H9 (cell line): ENCODE measurements around the gene ADGRL3. TPM values are rescaled to one million over a fixed set of nuclear protein-coding genes. Genes with fewer than 3 reads are reported as not detected.
A peak's percentile ranks its signal among the peaks of the same experiment; 100 is the strongest.
"Not testable (repeated sequence)": the region's sequence is repeated elsewhere in the genome, so short reads cannot be mapped to it uniquely, and the experiment has no call there.

Experiments used
- DNase-seq: peaks from one replicate; pipeline ENCODE4 v3.0.0-alpha.2; 2017
- H2AFZ ChIP-seq: one replicate; pipeline ENCODE4 v1.6.1; 2013; ENCODE audit warnings: mild to moderate bottlenecking, low read length, control low read depth, moderate library complexity
- H2AK5ac ChIP-seq: 2 replicates; pipeline ENCODE4 v1.6.1; 2013; ENCODE audit warnings: low read length, control low read depth, mixed read lengths; ENCODE audit not compliant: insufficient read length
- H2BK120ac ChIP-seq: one replicate; pipeline ENCODE4 v1.6.1; 2013; ENCODE audit warnings: low read depth, mild to moderate bottlenecking, low read length, control low read depth, inconsistent platforms; ENCODE audit not compliant: poor library complexity, severe bottlenecking
- H2BK12ac ChIP-seq: 2 replicates; pipeline ENCODE4 v1.6.1; 2013; ENCODE audit warnings: low read length, control low read depth, mixed read lengths, low read depth; ENCODE audit not compliant: insufficient read length
- H2BK15ac ChIP-seq: 2 replicates; pipeline ENCODE4 v1.6.1; 2013; ENCODE audit warnings: low read depth, low read length, control low read depth
- H2BK20ac ChIP-seq: one replicate; pipeline ENCODE4 v1.6.1; 2013; ENCODE audit warnings: low read depth, mild to moderate bottlenecking, low read length, control low read depth, inconsistent platforms; ENCODE audit not compliant: poor library complexity, severe bottlenecking
- H2BK5ac ChIP-seq: 2 replicates; pipeline ENCODE4 v1.6.1; 2013; ENCODE audit warnings: low read length, control low read depth, mixed read lengths; ENCODE audit not compliant: insufficient read length
- H3K14ac ChIP-seq: 2 replicates; pipeline ENCODE4 v1.6.1; 2013; ENCODE audit warnings: low read length, control low read depth; ENCODE audit not compliant: insufficient read depth
- H3K18ac ChIP-seq: 2 replicates; pipeline ENCODE4 v1.6.1; 2013; ENCODE audit warnings: low read depth, mild to moderate bottlenecking, mixed read lengths, low read length, control low read depth; ENCODE audit not compliant: insufficient read length
- H3K23ac ChIP-seq: 2 replicates; pipeline ENCODE4 v1.6.1; 2013; ENCODE audit warnings: low read length, control low read depth, mixed read lengths, low read depth; ENCODE audit not compliant: insufficient read length
- H3K23me2 ChIP-seq: 2 replicates; pipeline ENCODE4 v1.6.1; 2013; ENCODE audit warnings: low read depth, mild to moderate bottlenecking, mixed read lengths, low read length, control low read depth; ENCODE audit not compliant: insufficient read length, poor library complexity, severe bottlenecking
- H3K27ac ChIP-seq: 2 replicates; pipeline ENCODE4 v1.5.1; 2013; ENCODE audit warnings: low read length, control low read depth, mixed read lengths, low read depth; ENCODE audit not compliant: insufficient read length
- H3K27me3 ChIP-seq: 2 replicates; pipeline ENCODE4 v1.6.1; 2013; ENCODE audit warnings: low read length, control low read depth, inconsistent platforms; ENCODE audit not compliant: insufficient read depth
- H3K4ac ChIP-seq: 2 replicates; pipeline ENCODE4 v1.6.1; 2013; ENCODE audit warnings: low read depth, mild to moderate bottlenecking, control low read depth, inconsistent platforms, low read length, moderate library complexity
- H3K4me1 ChIP-seq: 2 replicates; pipeline ENCODE4 v1.6.1; 2013; ENCODE audit warnings: low read length, control low read depth, inconsistent platforms; ENCODE audit not compliant: insufficient read depth
- H3K4me2 ChIP-seq: 2 replicates; pipeline ENCODE4 v1.6.1; 2013; ENCODE audit warnings: low read length, control low read depth, mixed read lengths; ENCODE audit not compliant: insufficient read length, insufficient read depth
- H3K56ac ChIP-seq: 2 replicates; pipeline ENCODE4 v1.6.1; 2013; ENCODE audit warnings: low read depth, mild to moderate bottlenecking, mixed read lengths, low read length, control low read depth; ENCODE audit not compliant: insufficient read length
- H3K79me1 ChIP-seq: 2 replicates; pipeline ENCODE4 v1.6.1; 2013; ENCODE audit warnings: low read depth, mild to moderate bottlenecking, moderate library complexity, low read length, control low read depth, inconsistent platforms; ENCODE audit not compliant: insufficient read depth, poor library complexity, severe bottlenecking
- H3K79me2 ChIP-seq: 2 replicates; pipeline ENCODE4 v1.6.1; 2013; ENCODE audit warnings: low read length, control low read depth, inconsistent platforms; ENCODE audit not compliant: insufficient read depth
- H3K9ac ChIP-seq: 2 replicates; pipeline ENCODE4 v1.6.1; 2013; ENCODE audit warnings: low read length, control low read depth, mixed read lengths; ENCODE audit not compliant: insufficient read length; ENCODE audit errors: extremely low read depth
- H3K9me3 ChIP-seq: one replicate; pipeline ENCODE4 v1.6.1; 2013; ENCODE audit warnings: low read depth, low read length, inconsistent platforms; ENCODE audit not compliant: control insufficient read depth
- H3T11ph ChIP-seq: one replicate; pipeline ENCODE4 v1.6.1; 2013; ENCODE audit warnings: mild to moderate bottlenecking, low read length, control low read depth, inconsistent platforms
- H4K20me1 ChIP-seq: one replicate; pipeline ENCODE4 v1.6.1; 2013; ENCODE audit not compliant: control insufficient read depth, insufficient read length, insufficient read depth
- H4K5ac ChIP-seq: 2 replicates; pipeline ENCODE4 v1.6.1; 2013; ENCODE audit warnings: low read depth, mild to moderate bottlenecking, mixed read lengths, low read length, control low read depth; ENCODE audit not compliant: insufficient read length
- H4K8ac ChIP-seq: replicated peaks from 2 replicates; pipeline ENCODE4 v1.6.1; 2013; ENCODE audit warnings: low read length, control low read depth, mixed read lengths, low read depth; ENCODE audit not compliant: insufficient read length
- H4K91ac ChIP-seq: 2 replicates; pipeline ENCODE4 v1.6.1; 2013; ENCODE audit warnings: low read depth, mild to moderate bottlenecking, moderate library complexity, mixed read lengths, low read length, control low read depth; ENCODE audit not compliant: insufficient read length
- H3K27ac Mint-ChIP-seq, 3 experiments: 2 replicates in 2 of 3; 3 replicates in 1 of 3; pipeline ENCODE4 v1.8.0; 2020 to 2021; ENCODE audit warnings: mixed read lengths in 3 of 3, mild to moderate bottlenecking in 1 of 3, moderate library complexity in 1 of 3
- H3K27me3 Mint-ChIP-seq: 2 replicates; pipeline ENCODE4 v1.8.0; 2021; ENCODE audit warnings: low read depth, mild to moderate bottlenecking, moderate library complexity, mixed read lengths
- H3K36me3 Mint-ChIP-seq, 3 experiments: 2 replicates in 2 of 3; 3 replicates in 1 of 3; pipeline ENCODE4 v1.8.0; 2020 to 2021; ENCODE audit warnings: low read depth in 3 of 3, mixed read lengths in 3 of 3; ENCODE audit not compliant: insufficient read depth in 1 of 3
- H3K4me1 Mint-ChIP-seq, 2 experiments: 2 replicates each; pipeline ENCODE4 v1.8.0; 2020; ENCODE audit warnings: mixed read lengths in 2 of 2
- H3K4me3 Mint-ChIP-seq, 2 experiments: 2 replicates in 1 of 2; 3 replicates in 1 of 2; pipeline ENCODE4 v1.8.0; 2020 to 2021; ENCODE audit warnings: mild to moderate bottlenecking in 2 of 2, mixed read lengths in 2 of 2, moderate library complexity in 1 of 2
- H3K9me3 Mint-ChIP-seq, 2 experiments: 2 replicates in 1 of 2; 3 replicates in 1 of 2; pipeline ENCODE4 v1.8.0; 2020; ENCODE audit warnings: mild to moderate bottlenecking in 2 of 2, mixed read lengths in 2 of 2, moderate library complexity in 1 of 2
- WGBS: extraction: QIAGEN DNeasy Blood & Tissue Kit; methylation state at CpG from one replicate; pipeline ENCODE4 v1.1.7; 2013; ENCODE audit warnings: missing lambda C conversion rate, low lambda C conversion rate, mixed read lengths; ENCODE audit not compliant: insufficient read length; ENCODE audit errors: extremely low coverage; 5-methylcytosine and 5-hydroxymethylcytosine counted together
- total RNA-seq: library from RNA; stranded (reverse); gene quantifications from 2 replicates; pipeline ENCODE4 v1.2.1, GENCODE V29; 2021

ADGRL3 gene
- total RNA-seq, 1 experiment from 2014 or later = 5.9 TPM

GRCh38 chr4:61757983-61758382, 557.9 kb downstream of the ADGRL3 start:
- not testable (repeated sequence) for H3K27me3 ChIP-seq, H2BK120ac ChIP-seq, H3K18ac ChIP-seq, H3K79me1 ChIP-seq, H3K4me1 Mint-ChIP-seq, H2BK20ac ChIP-seq, H2BK15ac ChIP-seq, DNase-seq, H3K4me3 Mint-ChIP-seq, H2AK5ac ChIP-seq, H2AFZ ChIP-seq, H4K8ac ChIP-seq, H2BK5ac ChIP-seq, H3K4me2 ChIP-seq, H3K4ac ChIP-seq, H3K9ac ChIP-seq, H3K56ac ChIP-seq, H3K23ac ChIP-seq, H4K91ac ChIP-seq, H4K20me1 ChIP-seq, H4K5ac ChIP-seq, H3T11ph ChIP-seq, H2BK12ac ChIP-seq, H3K27ac ChIP-seq, H3K79me2 ChIP-seq, H3K4me1 ChIP-seq, H3K23me2 ChIP-seq, H3K14ac ChIP-seq, H3K27ac Mint-ChIP-seq
- Mint-ChIP-seq H3K9me3 (peaks cover 95 to 98% of the 10 kb centered on the region in 2 experiments), H3K36me3 (peaks cover 89 to 96% (median 90%) of the 10 kb centered on the region in 3 experiments), H3K27me3 (peaks cover 42% of the 10 kb centered on the region)
- peaks cover 53% of the 10 kb centered on the region for H3K9me3 ChIP-seq
- WGBS = no CpG with 5 or more reads among the region's 1 CpG

GRCh38 chr4:61758596-61758995, 558.5 kb downstream of the ADGRL3 start:
- not testable (repeated sequence) for H3K4me1 ChIP-seq, H2BK15ac ChIP-seq, H3K56ac ChIP-seq, H2AK5ac ChIP-seq, H3K14ac ChIP-seq, H3T11ph ChIP-seq, H4K20me1 ChIP-seq, H3K27me3 ChIP-seq, H3K79me1 ChIP-seq, H3K23ac ChIP-seq, H4K5ac ChIP-seq, H2BK120ac ChIP-seq, H3K9ac ChIP-seq, H3K27ac Mint-ChIP-seq, H2BK5ac ChIP-seq, DNase-seq, H2AFZ ChIP-seq, H3K4ac ChIP-seq, H3K27ac ChIP-seq, H3K18ac ChIP-seq, H2BK12ac ChIP-seq, H3K23me2 ChIP-seq, H3K4me1 Mint-ChIP-seq, H4K8ac ChIP-seq, H2BK20ac ChIP-seq, H4K91ac ChIP-seq, H3K79me2 ChIP-seq, H3K4me2 ChIP-seq
- Mint-ChIP-seq H3K36me3 (peaks cover 88 to 96% (median 89%) of the 10 kb centered on the region in 3 experiments), H3K9me3 (peaks cover 93 to 98% of the 10 kb centered on the region in 2 experiments), H3K4me3 (peak overlapping the region in 1 of 2 experiments; percentile 57; a peak in 1 of 5 replicates), H3K27me3 (peaks cover 43% of the 10 kb centered on the region)
- no CpG with 5 or more reads among the region's 1 CpG for WGBS
- H3K9me3 ChIP-seq = peaks cover 53% of the 10 kb centered on the region
